Karpas-422 (cell line): Measurements from ENCODE around the gene HDAC5. TPM values are rescaled to one million over a fixed set of nuclear protein-coding genes. Genes with fewer than 3 reads are reported as not detected.

Source experiments
- DNase-seq: peaks from one replicate; pipeline ENCODE4 v3.0.0-alpha.2; 2015
- H2AFZ ChIP-seq: fragments of 200-600 bp; sonication (generic); 2 replicates; pipeline ENCODE4 v1.6.1; 2014; ENCODE audit warnings: antibody characterized with exemption, low read length, mixed read lengths
- H3K27ac ChIP-seq: fragments of 200-600 bp; sonication (generic); 2 replicates; pipeline ENCODE4 v1.5.1; 2014; ENCODE audit warnings: mild to moderate bottlenecking, low read length, moderate library complexity
- H3K27me3 ChIP-seq: fragments of 200-600 bp; sonication (generic); 2 replicates; pipeline ENCODE4 v1.6.1; 2014; ENCODE audit warnings: low read length, mixed read lengths
- H3K36me3 ChIP-seq: fragments of 200-600 bp; sonication (generic); 2 replicates; pipeline ENCODE4 v1.6.1; 2014; ENCODE audit warnings: low read length, mixed read lengths; ENCODE audit not compliant: insufficient read depth
- H3K4me1 ChIP-seq: fragments of 200-600 bp; sonication (generic); 2 replicates; pipeline ENCODE4 v1.6.1; 2014; ENCODE audit warnings: mild to moderate bottlenecking, low read length, mixed read lengths
- H3K4me2 ChIP-seq: fragments of 200-600 bp; sonication (generic); 2 replicates; pipeline ENCODE4 v1.6.1; 2014; ENCODE audit warnings: low read length, low read depth, mild to moderate bottlenecking; ENCODE audit not compliant: poor library complexity, severe bottlenecking
- H3K4me3 ChIP-seq: fragments of 200-600 bp; sonication (generic); 2 replicates; pipeline ENCODE4 v1.5.1; 2014; ENCODE audit warnings: mild to moderate bottlenecking, antibody characterized with exemption, low read length, mixed read lengths
- H3K79me2 ChIP-seq: fragments of 200-600 bp; sonication (generic); 2 replicates; pipeline ENCODE4 v1.6.1; 2014; ENCODE audit warnings: mild to moderate bottlenecking, low read length, mixed read lengths
- H3K9ac ChIP-seq: fragments of 200-600 bp; sonication (generic); 2 replicates; pipeline ENCODE4 v1.6.0; 2014; ENCODE audit warnings: low read length
- H3K9me2 ChIP-seq: fragments of 200-600 bp; sonication (generic), shearing (Covaris generic); replicated peaks from 2 replicates; pipeline ENCODE4 v1.6.0; 2014; ENCODE audit warnings: mild to moderate bottlenecking, low read length, moderate library complexity; ENCODE audit not compliant: insufficient read depth
- H3K9me3 ChIP-seq: fragments of 300-700, 200-600 bp; sonication (generic); 2 replicates; pipeline ENCODE4 v1.6.1; 2014; ENCODE audit warnings: low read length, mixed read lengths
- H4K20me1 ChIP-seq: fragments of 200-600 bp; sonication (generic); 2 replicates; pipeline ENCODE4 v1.6.1; 2014; ENCODE audit warnings: mild to moderate bottlenecking, antibody characterized with exemption, low read length, low read depth; ENCODE audit not compliant: insufficient read depth
- small RNA-seq: library from RNA; depleted of rRNA; stranded (forward); fragments of <200 nt; gene quantifications from one replicate; pipeline ENCODE3, GENCODE V24; 2014
- total RNA-seq: library from RNA; depleted of rRNA; stranded (reverse); fragments of >200 nt; shearing (Covaris generic); gene quantifications from 2 replicates; pipeline ENCODE4 v1.2.3, GENCODE V29; 2014; ENCODE audit warnings: low replicate concordance; rRNA removed

Gene HDAC5
- total RNA-seq, 1 experiment from 2014 or later = 24.4 TPM

GRCh38 chr17:44033861-44034408 lies 89.5 kb downstream of the HDAC5 start:
- Histone ChIP-seq H3K27ac (no peak overlapping the region), H3K36me3 (peaks cover 28% of the 10 kb centered on the region), H3K4me2 (no peak overlapping the region)

GRCh38 chr17:44030482-44030881 lies 93.0 kb downstream of the HDAC5 start:
- no peak overlapping the region for H3K4me3 ChIP-seq

More at GRCh38 chr17:44033861-44034408, 89.5 kb downstream of the HDAC5 start:
- Histone ChIP-seq H3K27me3 (no peaks in the 10 kb centered on the region), H3K4me3 (no peak overlapping the region), H3K79me2 (peaks cover 4% of the 10 kb centered on the region; the same call in 1 of the 2 replicates), H3K9me3 (no peaks in the 10 kb centered on the region), H3K9ac (no peak overlapping the region), H4K20me1 (no peaks in the 10 kb centered on the region), H2AFZ (no peak overlapping the region), H3K9me2 (no peaks in the 10 kb centered on the region), H3K4me1 (no peaks in the 10 kb centered on the region)
- DNase-seq = no peak

GRCh38 chr17:44029736-44030135 lies 93.7 kb downstream of the HDAC5 start:
- Histone ChIP-seq H4K20me1 (no peaks in the 10 kb centered on the region), H3K4me1 (no peaks in the 10 kb centered on the region), H3K9me2 (no peaks in the 10 kb centered on the region), H3K9me3 (no peaks in the 10 kb centered on the region), H3K79me2 (no peaks in the 10 kb centered on the region), H3K4me2 (no peak overlapping the region), H3K4me3 (no peak overlapping the region), H3K27ac (no peak overlapping the region), H3K36me3 (peaks cover 17% of the 10 kb centered on the region), H3K9ac (no peak overlapping the region), H2AFZ (no peak overlapping the region), H3K27me3 (no peaks in the 10 kb centered on the region)
- no peak for DNase-seq

More at GRCh38 chr17:44030482-44030881, 93.0 kb downstream of the HDAC5 start:
- no peak overlapping the region for H2AFZ ChIP-seq
- no peaks in the 10 kb centered on the region for H3K9me2 ChIP-seq
- no peak overlapping the region for H3K9ac ChIP-seq
- H3K9me3 ChIP-seq = no peaks in the 10 kb centered on the region
- no peak overlapping the region for H3K4me2 ChIP-seq
- peaks cover 17% of the 10 kb centered on the region for H3K36me3 ChIP-seq
- H3K79me2 ChIP-seq = no peaks in the 10 kb centered on the region
- no peaks in the 10 kb centered on the region for H3K27me3 ChIP-seq
- H3K27ac ChIP-seq = no peak overlapping the region
- H3K4me1 ChIP-seq = no peaks in the 10 kb centered on the region
- no peak for DNase-seq
- H4K20me1 ChIP-seq = no peaks in the 10 kb centered on the region

Small RNAs within 50 kb of the gene (small RNA-seq; reads per million reads assigned to genes)
- gene RNU6-131P = not detected

Other genes starting within 250 kb of the HDAC5 start
- gene MPP2, start 216.1 kb downstream of the HDAC5 start, total RNA-seq = not detected in 2 replicates
- not detected in 2 replicates for gene PPY, start 181.2 kb downstream of the HDAC5 start, total RNA-seq
- gene PYY, start 169.7 kb downstream of the HDAC5 start, total RNA-seq = 0.51 TPM in 1 of 2 replicates, not detected in the other
- gene NAGS, start 119.0 kb downstream of the HDAC5 start, total RNA-seq = 2.4 and 4.3 TPM in 2 replicates
- 26.6 and 42.4 TPM in 2 replicates for gene TMEM101, start 108.7 kb downstream of the HDAC5 start, total RNA-seq
- gene LSM12, start 57.0 kb downstream of the HDAC5 start, total RNA-seq = 43.9 and 73.1 TPM in 2 replicates
- gene G6PC3, start 52.9 kb downstream of the HDAC5 start, total RNA-seq = 43.6 and 59.6 TPM in 2 replicates
- 3.7 and 4.6 TPM in 2 replicates for gene HROB, start 18.3 kb upstream of the HDAC5 start, total RNA-seq
- gene ASB16, start 47.1 kb upstream of the HDAC5 start, total RNA-seq = not detected in 2 replicates
- gene TMUB2, start 63.3 kb upstream of the HDAC5 start, total RNA-seq = 29.3 and 36.5 TPM in 2 replicates
- 29.0 and 54.7 TPM in 2 replicates for gene ATXN7L3, start 76.2 kb upstream of the HDAC5 start, total RNA-seq
- 57.8 and 150 TPM in 2 replicates for gene UBTF, start 96.0 kb upstream of the HDAC5 start, total RNA-seq
- 0.14 and 0.19 TPM in 2 replicates for gene SLC4A1, start 144.5 kb upstream of the HDAC5 start, total RNA-seq
- gene RUNDC3A, start 185.0 kb upstream of the HDAC5 start, total RNA-seq = 1.5 and 2.3 TPM in 2 replicates
- gene SLC25A39, start 201.2 kb upstream of the HDAC5 start, total RNA-seq = 78.7 and 163 TPM in 2 replicates
- 194 and 327 TPM in 2 replicates for gene GRN, start 221.7 kb upstream of the HDAC5 start, total RNA-seq
- 0.40 and 1.2 TPM in 2 replicates for gene FAM171A2, start 240.2 kb upstream of the HDAC5 start, total RNA-seq